ENCODE results near the gene FAS. TPM values are rescaled to one million over a fixed set of nuclear protein-coding genes. Genes with fewer than 3 reads are reported as not detected.

The FAS gene
- polyA plus RNA-seq, 1 of the 3 experiments (the other 2 are of a cell fraction): 31.5 TPM

DNA sequence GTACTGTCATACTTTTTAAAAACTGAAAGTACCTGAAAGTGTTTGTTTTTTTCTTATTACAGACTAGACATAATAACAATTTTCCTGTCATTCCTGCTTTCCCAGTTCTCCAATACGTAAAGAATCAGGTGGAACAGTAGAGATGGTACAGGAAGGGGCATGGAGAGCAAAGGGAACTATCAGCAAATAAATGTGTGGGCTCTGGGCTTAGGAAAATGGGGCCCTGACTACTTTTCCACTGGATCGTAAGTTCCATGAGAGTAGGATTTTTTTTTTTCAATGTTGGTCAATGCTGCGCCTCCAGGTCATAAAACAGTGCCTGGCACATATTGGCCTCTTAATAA, 15.2 kb upstream of the FAS start:
- H3K9me2 ChIP-seq: no peaks in the 10 kb centered on the region
- 91% methylated on average over 3 of the region's 3 CpGs for WGBS (ENCODE audit: low lambda C conversion rate)
- H3F3A ChIP-seq (replicated peaks; ENCODE audit: insufficient read depth): no peaks in the 10 kb centered on the region
- no peak for DNase-seq
- CTCF ChIA-PET: interaction anchor here (1.1 to 1.6 kb wide), 4 partner anchors 10 to 54 kb away, joined by 3 to 4 read pairs (median 4); no protein-coding TSS in a partner anchor
- H3K27me3 ChIP-seq (ENCODE audit: insufficient read depth): no peaks in the 10 kb centered on the region
- peak overlapping the region in 1 of 2 experiments; percentile 45; a peak in 2 of 4 replicates for H3K27ac ChIP-seq (ENCODE audit: low read depth in 2 of 2, low read length in 1 of 2)
- peaks cover 5 to 8% of the 10 kb centered on the region in 2 experiments; a peak in 3 of 4 replicates for H3K4me1 ChIP-seq (ENCODE audit: control insufficient read depth in 1 of 2, insufficient read depth in 2 of 2, low read depth in 1 of 2, low read length in 1 of 2)
- H3K4me3 ChIP-seq (ENCODE audit: low read depth in 2 of 2, low read length in 1 of 2): peak overlapping the region; percentile 40 to 57; a peak in 3 of 4 replicates
- peak overlapping the region; percentile 70 for H3K4me2 ChIP-seq
- H3K79me2 ChIP-seq (ENCODE audit: insufficient read depth): peaks cover 14% of the 10 kb centered on the region; the same call in 1 of the 2 replicates
- no peak for TF ChIP-seq EZH2phosphoT487 (IDR thresholded peaks at IDR 0.05; ENCODE audit: borderline replicate concordance, low read depth)
- TF ChIP-seq ELF1 (IDR thresholded peaks at IDR 0.05): no peak
- TF ChIP-seq, protein P1, sequence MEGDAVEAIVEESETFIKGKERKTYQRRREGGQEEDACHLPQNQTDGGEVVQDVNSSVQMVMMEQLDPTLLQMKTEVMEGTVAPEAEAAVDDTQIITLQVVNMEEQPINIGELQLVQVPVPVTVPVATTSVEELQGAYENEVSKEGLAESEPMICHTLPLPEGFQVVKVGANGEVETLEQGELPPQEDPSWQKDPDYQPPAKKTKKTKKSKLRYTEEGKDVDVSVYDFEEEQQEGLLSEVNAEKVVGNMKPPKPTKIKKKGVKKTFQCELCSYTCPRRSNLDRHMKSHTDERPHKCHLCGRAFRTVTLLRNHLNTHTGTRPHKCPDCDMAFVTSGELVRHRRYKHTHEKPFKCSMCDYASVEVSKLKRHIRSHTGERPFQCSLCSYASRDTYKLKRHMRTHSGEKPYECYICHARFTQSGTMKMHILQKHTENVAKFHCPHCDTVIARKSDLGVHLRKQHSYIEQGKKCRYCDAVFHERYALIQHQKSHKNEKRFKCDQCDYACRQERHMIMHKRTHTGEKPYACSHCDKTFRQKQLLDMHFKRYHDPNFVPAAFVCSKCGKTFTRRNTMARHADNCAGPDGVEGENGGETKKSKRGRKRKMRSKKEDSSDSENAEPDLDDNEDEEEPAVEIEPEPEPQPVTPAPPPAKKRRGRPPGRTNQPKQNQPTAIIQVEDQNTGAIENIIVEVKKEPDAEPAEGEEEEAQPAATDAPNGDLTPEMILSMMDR (IDR thresholded peaks at IDR 0.05): no peak
- TF ChIP-seq, protein P2, sequence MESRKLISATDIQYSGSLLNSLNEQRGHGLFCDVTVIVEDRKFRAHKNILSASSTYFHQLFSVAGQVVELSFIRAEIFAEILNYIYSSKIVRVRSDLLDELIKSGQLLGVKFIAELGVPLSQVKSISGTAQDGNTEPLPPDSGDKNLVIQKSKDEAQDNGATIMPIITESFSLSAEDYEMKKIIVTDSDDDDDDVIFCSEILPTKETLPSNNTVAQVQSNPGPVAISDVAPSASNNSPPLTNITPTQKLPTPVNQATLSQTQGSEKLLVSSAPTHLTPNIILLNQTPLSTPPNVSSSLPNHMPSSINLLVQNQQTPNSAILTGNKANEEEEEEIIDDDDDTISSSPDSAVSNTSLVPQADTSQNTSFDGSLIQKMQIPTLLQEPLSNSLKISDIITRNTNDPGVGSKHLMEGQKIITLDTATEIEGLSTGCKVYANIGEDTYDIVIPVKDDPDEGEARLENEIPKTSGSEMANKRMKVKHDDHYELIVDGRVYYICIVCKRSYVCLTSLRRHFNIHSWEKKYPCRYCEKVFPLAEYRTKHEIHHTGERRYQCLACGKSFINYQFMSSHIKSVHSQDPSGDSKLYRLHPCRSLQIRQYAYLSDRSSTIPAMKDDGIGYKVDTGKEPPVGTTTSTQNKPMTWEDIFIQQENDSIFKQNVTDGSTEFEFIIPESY (IDR thresholded peaks at IDR 0.05; ENCODE audit: borderline replicate concordance, low read depth): no peak
- TF ChIP-seq TAF1 (IDR thresholded peaks at IDR 0.05; ENCODE audit: borderline replicate concordance, low read depth, low read length): no peak
- no peak for TF ChIP-seq CHD2 (IDR thresholded peaks at IDR 0.05; ENCODE audit: low read length, partially characterized antibody)
- TF ChIP-seq MXI1 (IDR thresholded peaks at IDR 0.05; ENCODE audit: low read depth, low read length): no peak
- no peak for TF ChIP-seq EP300 (IDR thresholded peaks at IDR 0.05; ENCODE audit: borderline replicate concordance in 1 of 2, low read depth in 1 of 2, low read length in 1 of 2)
- TF ChIP-seq FOXJ3 (CRISPR knock-in tag; IDR thresholded peaks at IDR 0.05): no peak
- no peak for TF ChIP-seq FOXM1 (IDR thresholded peaks at IDR 0.05; ENCODE audit: low read depth)
- TF ChIP-seq, protein P3, sequence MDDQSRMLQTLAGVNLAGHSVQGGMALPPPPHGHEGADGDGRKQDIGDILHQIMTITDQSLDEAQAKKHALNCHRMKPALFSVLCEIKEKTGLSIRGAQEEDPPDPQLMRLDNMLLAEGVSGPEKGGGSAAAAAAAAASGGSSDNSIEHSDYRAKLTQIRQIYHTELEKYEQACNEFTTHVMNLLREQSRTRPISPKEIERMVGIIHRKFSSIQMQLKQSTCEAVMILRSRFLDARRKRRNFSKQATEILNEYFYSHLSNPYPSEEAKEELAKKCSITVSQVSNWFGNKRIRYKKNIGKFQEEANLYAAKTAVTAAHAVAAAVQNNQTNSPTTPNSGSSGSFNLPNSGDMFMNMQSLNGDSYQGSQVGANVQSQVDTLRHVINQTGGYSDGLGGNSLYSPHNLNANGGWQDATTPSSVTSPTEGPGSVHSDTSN (IDR thresholded peaks at IDR 0.05): no peak
- TF ChIP-seq, protein P4, sequence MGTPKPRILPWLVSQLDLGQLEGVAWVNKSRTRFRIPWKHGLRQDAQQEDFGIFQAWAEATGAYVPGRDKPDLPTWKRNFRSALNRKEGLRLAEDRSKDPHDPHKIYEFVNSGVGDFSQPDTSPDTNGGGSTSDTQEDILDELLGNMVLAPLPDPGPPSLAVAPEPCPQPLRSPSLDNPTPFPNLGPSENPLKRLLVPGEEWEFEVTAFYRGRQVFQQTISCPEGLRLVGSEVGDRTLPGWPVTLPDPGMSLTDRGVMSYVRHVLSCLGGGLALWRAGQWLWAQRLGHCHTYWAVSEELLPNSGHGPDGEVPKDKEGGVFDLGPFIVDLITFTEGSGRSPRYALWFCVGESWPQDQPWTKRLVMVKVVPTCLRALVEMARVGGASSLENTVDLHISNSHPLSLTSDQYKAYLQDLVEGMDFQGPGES (IDR thresholded peaks at IDR 0.05; ENCODE audit: low read depth, low read length): no peak
- TF ChIP-seq MEF2A (IDR thresholded peaks at IDR 0.05; ENCODE audit: borderline replicate concordance, low read depth): no peak
- TF ChIP-seq RCOR1 (IDR thresholded peaks at IDR 0.05; ENCODE audit: low read length): no peak
- TF ChIP-seq, protein P5, sequence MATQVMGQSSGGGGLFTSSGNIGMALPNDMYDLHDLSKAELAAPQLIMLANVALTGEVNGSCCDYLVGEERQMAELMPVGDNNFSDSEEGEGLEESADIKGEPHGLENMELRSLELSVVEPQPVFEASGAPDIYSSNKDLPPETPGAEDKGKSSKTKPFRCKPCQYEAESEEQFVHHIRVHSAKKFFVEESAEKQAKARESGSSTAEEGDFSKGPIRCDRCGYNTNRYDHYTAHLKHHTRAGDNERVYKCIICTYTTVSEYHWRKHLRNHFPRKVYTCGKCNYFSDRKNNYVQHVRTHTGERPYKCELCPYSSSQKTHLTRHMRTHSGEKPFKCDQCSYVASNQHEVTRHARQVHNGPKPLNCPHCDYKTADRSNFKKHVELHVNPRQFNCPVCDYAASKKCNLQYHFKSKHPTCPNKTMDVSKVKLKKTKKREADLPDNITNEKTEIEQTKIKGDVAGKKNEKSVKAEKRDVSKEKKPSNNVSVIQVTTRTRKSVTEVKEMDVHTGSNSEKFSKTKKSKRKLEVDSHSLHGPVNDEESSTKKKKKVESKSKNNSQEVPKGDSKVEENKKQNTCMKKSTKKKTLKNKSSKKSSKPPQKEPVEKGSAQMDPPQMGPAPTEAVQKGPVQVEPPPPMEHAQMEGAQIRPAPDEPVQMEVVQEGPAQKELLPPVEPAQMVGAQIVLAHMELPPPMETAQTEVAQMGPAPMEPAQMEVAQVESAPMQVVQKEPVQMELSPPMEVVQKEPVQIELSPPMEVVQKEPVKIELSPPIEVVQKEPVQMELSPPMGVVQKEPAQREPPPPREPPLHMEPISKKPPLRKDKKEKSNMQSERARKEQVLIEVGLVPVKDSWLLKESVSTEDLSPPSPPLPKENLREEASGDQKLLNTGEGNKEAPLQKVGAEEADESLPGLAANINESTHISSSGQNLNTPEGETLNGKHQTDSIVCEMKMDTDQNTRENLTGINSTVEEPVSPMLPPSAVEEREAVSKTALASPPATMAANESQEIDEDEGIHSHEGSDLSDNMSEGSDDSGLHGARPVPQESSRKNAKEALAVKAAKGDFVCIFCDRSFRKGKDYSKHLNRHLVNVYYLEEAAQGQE (IDR thresholded peaks at IDR 0.05; ENCODE audit: low read depth, low read length): no peak
- no peak for TF ChIP-seq GATA2 (CRISPR knock-in tag; IDR thresholded peaks at IDR 0.05)
- H3K9ac ChIP-seq: peak overlapping the region; percentile 37
- no peaks in the 10 kb centered on the region for H4K20me1 ChIP-seq (ENCODE audit: insufficient read depth)
- no peaks in the 10 kb centered on the region for H3K36me3 ChIP-seq (replicated peaks in 1 of 2; ENCODE audit: control insufficient read depth in 1 of 2, insufficient read depth in 2 of 2, low read length in 1 of 2)
- H3K9me3 ChIP-seq: no peaks in the 10 kb centered on the region
- POLR2A ChIA-PET: no interaction called here
- peak overlapping the region; percentile 82 for H2AFZ ChIP-seq (ENCODE audit: low read depth)
